Esophagus squamous epithelium (tissue), 5 donors: ENCODE results near the gene ANKS1B. TPM values are rescaled to one million over a fixed set of nuclear protein-coding genes. Genes with fewer than 3 reads are reported as not detected.

Experiments used
- DNase-seq: peaks from one replicate; lab custom pipeline; 2025; lab: John Stamatoyannopoulos, UW
- H3K27ac ChIP-seq, 4 donors: fragments of 200-600 bp; sonication (generic); one replicate each; pipeline ENCODE4 v1.5.1; 2016 to 2019; ENCODE audit warnings: mild to moderate bottlenecking in 1 of 4
- H3K27me3 ChIP-seq, 4 donors: fragments of 200-600 bp; sonication (generic); 1 replicate in 3 of 4; 2 replicates in 1 of 4; pipeline versions ENCODE4 v1.5.1 to v1.6.0; 2017 to 2021; ENCODE audit warnings: antibody characterized with exemption in 1 of 4
- H3K36me3 ChIP-seq, 3 donors: fragments of 200-600 bp; sonication (generic); one replicate each; pipeline ENCODE4 v1.5.1; 2016 to 2019
- H3K4me1 ChIP-seq, 3 donors: fragments of 200-600 bp; sonication (generic); one replicate each; pipeline ENCODE4 v1.5.1; 2017 to 2019
- H3K4me3 ChIP-seq, 4 donors: fragments of 200-600 bp; sonication (generic); 1 replicate in 3 of 4; 2 replicates in 1 of 4; pipeline ENCODE4 v1.5.1; 2016 to 2019; ENCODE audit warnings: mild to moderate bottlenecking in 2 of 4, moderate library complexity in 1 of 4
- H3K9me3 ChIP-seq, 3 donors: fragments of 200-600 bp; sonication (generic); one replicate each; pipeline ENCODE4 v1.5.1; 2016 to 2019
- POLR2A ChIP-seq, 4 donors: fragments of 450-650 bp; IDR thresholded peaks; one replicate each; pipeline ENCODE4 v1.6.1; 2017; ENCODE audit warnings: antibody characterized with exemption in 4 of 4, mild to moderate bottlenecking in 4 of 4, moderate library complexity in 3 of 4
- WGBS, 2 donors: methylation state at CpG; one replicate each; pipeline ENCODE4 v1.1.5; 2018; 5-methylcytosine and 5-hydroxymethylcytosine counted together
- intact Hi-C: fragments of 100-400 bp; cut with DNase I; formaldehyde crosslinking; loops from one replicate; pipeline ENCODE4 v1.15.0; 2022
- total RNA-seq, 4 donors: library from RNA; depleted of rRNA; stranded (reverse); fragments of >200 nt; gene quantifications; one replicate each; pipeline ENCODE4 v1.1.0, GENCODE V29; 2016
- TF ChIP-seq, protein P1 (sequence below), 6 experiments: fragments of 450-650 bp in 4 of 6; fragments of 200-600 bp in 2 of 6; sonication (generic) in 2 of 6; IDR thresholded peaks; one replicate each; pipeline ENCODE4 v1.5.1; 2016 to 2019; ENCODE audit warnings: antibody characterized with exemption in 6 of 6, mild to moderate bottlenecking in 4 of 6, moderate library complexity in 4 of 6
- donor health status: DM: yes; HTN: yes; CAD: no.

Gene ANKS1B
- total RNA-seq, 4 donors from 2014 or later, result 1.6 to 15.8 (median 8.1) TPM

DNA sequence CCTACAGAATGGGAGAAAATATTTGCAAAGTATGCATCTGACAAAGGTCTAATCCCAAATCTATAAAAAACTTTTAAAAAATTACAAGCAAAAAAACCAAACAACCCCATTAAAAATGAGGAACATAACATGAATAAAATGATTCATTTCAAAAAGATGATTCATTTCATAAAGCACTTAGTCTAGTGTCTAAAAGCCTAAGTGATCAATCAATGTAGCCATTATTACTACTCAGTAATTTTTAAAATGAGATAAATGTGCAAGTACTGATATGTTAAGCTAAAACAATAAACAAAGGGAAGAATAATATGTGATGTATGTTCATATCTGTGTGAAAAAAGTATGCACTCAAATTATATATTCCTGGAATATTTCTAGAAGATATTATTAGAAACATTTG, 456.3 kb downstream of the ANKS1B start:
- Histone ChIP-seq H3K9me3 (no peaks in the 10 kb centered on the region), H3K27me3 (no peaks in the 10 kb centered on the region), H3K4me1 (no peaks in the 10 kb centered on the region), H3K4me3 (no peak overlapping the region), H3K36me3 (no peaks in the 10 kb centered on the region), H3K27ac (no peak overlapping the region)
- intact Hi-C loops, result no loop called here
- no peak for TF ChIP-seq POLR2A (IDR thresholded peaks at IDR 0.05)
- TF ChIP-seq, protein P1, sequence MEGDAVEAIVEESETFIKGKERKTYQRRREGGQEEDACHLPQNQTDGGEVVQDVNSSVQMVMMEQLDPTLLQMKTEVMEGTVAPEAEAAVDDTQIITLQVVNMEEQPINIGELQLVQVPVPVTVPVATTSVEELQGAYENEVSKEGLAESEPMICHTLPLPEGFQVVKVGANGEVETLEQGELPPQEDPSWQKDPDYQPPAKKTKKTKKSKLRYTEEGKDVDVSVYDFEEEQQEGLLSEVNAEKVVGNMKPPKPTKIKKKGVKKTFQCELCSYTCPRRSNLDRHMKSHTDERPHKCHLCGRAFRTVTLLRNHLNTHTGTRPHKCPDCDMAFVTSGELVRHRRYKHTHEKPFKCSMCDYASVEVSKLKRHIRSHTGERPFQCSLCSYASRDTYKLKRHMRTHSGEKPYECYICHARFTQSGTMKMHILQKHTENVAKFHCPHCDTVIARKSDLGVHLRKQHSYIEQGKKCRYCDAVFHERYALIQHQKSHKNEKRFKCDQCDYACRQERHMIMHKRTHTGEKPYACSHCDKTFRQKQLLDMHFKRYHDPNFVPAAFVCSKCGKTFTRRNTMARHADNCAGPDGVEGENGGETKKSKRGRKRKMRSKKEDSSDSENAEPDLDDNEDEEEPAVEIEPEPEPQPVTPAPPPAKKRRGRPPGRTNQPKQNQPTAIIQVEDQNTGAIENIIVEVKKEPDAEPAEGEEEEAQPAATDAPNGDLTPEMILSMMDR (IDR thresholded peaks at IDR 0.05), result no peak
- DNase-seq, result no peak

DNA sequence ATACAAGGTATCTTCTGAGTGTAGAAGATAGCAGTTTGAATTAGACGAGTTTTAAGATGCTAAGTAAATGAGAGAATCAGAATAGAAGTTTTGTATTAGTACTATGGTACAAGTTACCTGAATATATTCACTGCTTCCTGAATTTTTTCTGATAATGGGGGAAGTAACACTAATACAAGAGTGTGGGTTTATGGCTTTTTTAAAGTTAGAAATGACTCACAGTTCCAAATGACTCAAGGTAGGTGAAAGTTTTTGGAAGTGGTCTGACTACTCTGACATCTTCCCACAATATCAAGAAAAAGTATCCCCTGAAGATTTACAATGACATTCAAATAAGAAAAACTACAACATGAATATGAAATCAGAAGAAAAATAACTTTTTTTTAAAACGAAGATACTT, 460.9 kb downstream of the ANKS1B start:
- no peak overlapping the region for H3K4me3 ChIP-seq
- no peak for DNase-seq
- H3K4me1 ChIP-seq, result no peaks in the 10 kb centered on the region
- H3K27ac ChIP-seq, result no peak overlapping the region
- no peaks in the 10 kb centered on the region for H3K36me3 ChIP-seq
- TF ChIP-seq, protein P1 (IDR thresholded peaks at IDR 0.05), result no peak
- TF ChIP-seq POLR2A (IDR thresholded peaks at IDR 0.05), result no peak
- H3K9me3 ChIP-seq, result no peaks in the 10 kb centered on the region
- 73 to 82% methylated on average over 2 of the region's 2 CpGs for WGBS, 2 donors
- intact Hi-C loops, result no loop called here
- H3K27me3 ChIP-seq, result no peaks in the 10 kb centered on the region

DNA sequence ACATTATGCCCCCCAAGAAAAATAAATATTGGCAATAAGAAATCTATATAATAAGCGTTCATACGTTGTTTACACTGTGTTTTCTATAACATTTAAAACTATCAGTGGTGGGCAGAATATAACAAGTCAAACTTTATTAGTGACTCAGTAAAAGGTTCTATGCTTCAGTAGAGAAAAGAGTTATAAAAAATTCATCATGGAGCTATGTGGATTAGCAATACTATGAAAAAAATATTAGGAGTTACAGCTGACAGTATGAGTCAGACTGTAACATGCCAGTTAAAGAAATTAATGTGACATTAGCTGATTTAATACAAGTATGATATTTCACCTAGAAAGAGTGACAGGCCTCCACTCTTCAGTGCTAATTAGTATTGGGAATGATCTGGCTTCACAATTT, 462.3 kb downstream of the ANKS1B start:
- Histone ChIP-seq H3K4me3 (no peak overlapping the region), H3K9me3 (no peaks in the 10 kb centered on the region), H3K27ac (no peak overlapping the region), H3K4me1 (no peaks in the 10 kb centered on the region), H3K36me3 (no peaks in the 10 kb centered on the region), H3K27me3 (no peaks in the 10 kb centered on the region)
- no peak for TF ChIP-seq POLR2A (IDR thresholded peaks at IDR 0.05)
- TF ChIP-seq, protein P1 (IDR thresholded peaks at IDR 0.05), result no peak
- 16 to 28% methylated on average over 2 of the region's 2 CpGs for WGBS, 2 donors
- intact Hi-C loops, result no loop called here
- DNase-seq, result no peak

DNA sequence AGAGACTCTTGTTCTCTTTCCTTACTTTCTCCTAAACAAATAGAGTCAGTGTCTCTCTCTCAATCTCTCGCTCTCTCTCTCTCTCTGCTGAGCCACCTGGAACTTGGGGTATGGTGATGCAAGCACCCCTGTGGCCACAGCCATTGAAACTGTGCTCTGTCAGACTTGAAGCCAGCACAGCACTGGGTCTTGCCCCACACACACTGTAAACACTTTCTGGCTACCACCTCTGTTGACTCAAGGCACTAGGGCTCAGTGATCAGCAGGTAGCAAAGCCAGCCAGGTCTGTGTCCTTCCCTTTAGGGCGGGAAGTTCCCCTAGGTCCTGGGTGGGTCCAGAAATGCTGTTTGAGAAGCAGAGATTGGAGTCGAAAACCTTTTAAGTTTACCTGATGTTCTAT, 463.1 kb downstream of the ANKS1B start:
- TF ChIP-seq, protein P1 (IDR thresholded peaks at IDR 0.05), result no peak
- TF ChIP-seq POLR2A (IDR thresholded peaks at IDR 0.05), result no peak
- 70 to 71% methylated on average over 3 of the region's 3 CpGs for WGBS, 2 donors
- no peaks in the 10 kb centered on the region for H3K4me1 ChIP-seq
- intact Hi-C loops, result no loop called here
- H3K36me3 ChIP-seq, result no peaks in the 10 kb centered on the region
- H3K9me3 ChIP-seq, result no peaks in the 10 kb centered on the region
- H3K27me3 ChIP-seq, result no peaks in the 10 kb centered on the region
- H3K4me3 ChIP-seq, result no peak overlapping the region
- DNase-seq, result no peak
- H3K27ac ChIP-seq, result no peak overlapping the region

DNA sequence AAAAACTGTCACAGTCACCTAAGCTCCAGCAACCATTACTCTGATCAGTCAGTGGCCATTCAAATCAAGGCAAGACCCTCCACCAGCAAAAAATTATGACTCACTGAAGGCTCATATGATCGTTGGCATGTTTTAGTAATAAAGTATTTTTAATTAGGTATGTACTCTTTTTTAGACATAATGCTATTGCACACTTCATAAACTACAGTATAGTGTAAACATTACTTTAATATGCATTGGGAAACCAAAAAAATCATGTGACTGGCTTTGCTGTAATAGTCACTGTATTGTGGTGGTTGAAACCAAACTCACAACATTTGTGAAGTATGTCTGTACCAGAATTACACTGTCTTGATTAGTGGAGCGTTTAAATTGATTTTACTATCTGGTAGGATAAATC, 471.7 kb downstream of the ANKS1B start:
- Histone ChIP-seq H3K9me3 (no peaks in the 10 kb centered on the region), H3K27ac (no peak overlapping the region), H3K4me3 (no peak overlapping the region), H3K36me3 (no peaks in the 10 kb centered on the region), H3K4me1 (no peaks in the 10 kb centered on the region), H3K27me3 (no peaks in the 10 kb centered on the region)
- intact Hi-C loops, result no loop called here
- no peak for DNase-seq
- WGBS, 2 donors, result 74 to 80% methylated on average over 2 of the region's 2 CpGs
- no peak for TF ChIP-seq POLR2A (IDR thresholded peaks at IDR 0.05)
- TF ChIP-seq, protein P1 (IDR thresholded peaks at IDR 0.05), result no peak
